ENCODE data around the gene COL18A1.

DNA sequence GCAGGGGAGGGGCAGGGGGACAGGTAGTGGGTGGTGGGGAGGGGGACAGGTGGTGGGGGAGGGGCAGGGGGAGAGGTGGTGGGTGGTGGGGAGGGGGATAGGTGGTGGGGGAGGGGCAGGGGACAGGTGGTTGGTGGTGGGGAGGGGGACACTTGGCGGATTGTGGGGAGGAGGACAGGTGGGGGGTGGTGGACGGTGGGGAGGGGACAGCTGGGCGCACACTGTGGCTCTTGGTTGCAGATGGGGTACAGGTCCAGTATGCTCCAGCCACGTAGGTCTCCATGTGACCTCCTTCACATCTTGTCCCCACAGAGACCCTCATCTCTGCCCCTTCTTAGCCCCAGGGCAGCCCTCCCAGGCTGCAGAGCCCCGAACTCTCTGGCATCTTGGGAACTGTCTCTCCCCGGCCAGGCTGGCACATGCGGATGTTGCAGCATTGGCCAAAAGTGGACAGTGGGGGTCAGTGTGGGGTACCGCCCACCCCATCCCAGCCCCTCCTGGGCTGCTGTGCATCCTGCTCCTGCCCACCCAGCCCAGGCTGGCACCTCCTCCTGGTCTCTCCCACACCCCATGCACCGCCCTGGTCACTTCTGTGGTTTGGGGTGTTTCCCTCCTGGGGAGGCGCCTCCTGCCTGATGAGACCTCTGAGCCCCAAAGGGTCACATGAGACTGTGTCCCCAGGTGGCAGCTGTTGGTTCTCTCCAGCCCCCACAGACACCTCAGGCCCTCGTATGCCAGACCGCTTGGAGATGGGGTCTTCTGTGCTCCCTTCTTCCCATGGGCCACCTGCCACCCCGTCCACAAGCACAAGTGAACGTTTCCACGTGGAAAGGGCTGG, 144.9 kb downstream of the COL18A1 start:
- TF ChIP-seq, protein P1, sequence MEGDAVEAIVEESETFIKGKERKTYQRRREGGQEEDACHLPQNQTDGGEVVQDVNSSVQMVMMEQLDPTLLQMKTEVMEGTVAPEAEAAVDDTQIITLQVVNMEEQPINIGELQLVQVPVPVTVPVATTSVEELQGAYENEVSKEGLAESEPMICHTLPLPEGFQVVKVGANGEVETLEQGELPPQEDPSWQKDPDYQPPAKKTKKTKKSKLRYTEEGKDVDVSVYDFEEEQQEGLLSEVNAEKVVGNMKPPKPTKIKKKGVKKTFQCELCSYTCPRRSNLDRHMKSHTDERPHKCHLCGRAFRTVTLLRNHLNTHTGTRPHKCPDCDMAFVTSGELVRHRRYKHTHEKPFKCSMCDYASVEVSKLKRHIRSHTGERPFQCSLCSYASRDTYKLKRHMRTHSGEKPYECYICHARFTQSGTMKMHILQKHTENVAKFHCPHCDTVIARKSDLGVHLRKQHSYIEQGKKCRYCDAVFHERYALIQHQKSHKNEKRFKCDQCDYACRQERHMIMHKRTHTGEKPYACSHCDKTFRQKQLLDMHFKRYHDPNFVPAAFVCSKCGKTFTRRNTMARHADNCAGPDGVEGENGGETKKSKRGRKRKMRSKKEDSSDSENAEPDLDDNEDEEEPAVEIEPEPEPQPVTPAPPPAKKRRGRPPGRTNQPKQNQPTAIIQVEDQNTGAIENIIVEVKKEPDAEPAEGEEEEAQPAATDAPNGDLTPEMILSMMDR (IDR thresholded peaks at IDR 0.05) = no peak
- TF ChIP-seq POLR2A (IDR thresholded peaks at IDR 0.05) (no peak), POLR2AphosphoS5 (IDR thresholded peaks at IDR 0.05) (no peak)

Measured in transverse colon (tissue), 4 donors.